Caco-2 (cell line): ENCODE data around the gene DPP9. TPM values are rescaled to one million over a fixed set of nuclear protein-coding genes. Genes with fewer than 3 reads are reported as not detected.
A peak's percentile ranks its signal among the peaks of the same experiment; 100 is the strongest.

Experiments used
- BruUV-seq: library from RNA; stranded (reverse); fragments of 400-500 nt; replicated peaks from 2 replicates; lab custom pipeline; 2021; lab: Mats Ljungman, UMichigan
- CTCF ChIA-PET: fragments of 300-600 bp; sonication (Branson Sonifier 250); formaldehyde crosslinking; loops from one replicate; lab custom pipeline; 2022; ENCODE audit warnings: antibody characterized with exemption; lab: Charles Lee
- POLR2A ChIA-PET: fragments of 300-600 bp; sonication (Branson Sonifier 250); formaldehyde crosslinking; loops from one replicate; lab custom pipeline; 2022; ENCODE audit warnings: antibody characterized with exemption; lab: Charles Lee
- DNase-seq, 2 experiments: peaks; one replicate each; pipeline versions ENCODE4 v3.0.0 to v3.0.0-alpha.2; 2020 to 2022
- H3K27me3 ChIP-seq: replicated peaks from 2 replicates; pipeline ENCODE4 v1.6.0; 2011; ENCODE audit warnings: low read length; ENCODE audit not compliant: control insufficient read depth, insufficient read depth
- H3K36me3 ChIP-seq: 2 replicates; pipeline ENCODE4 v1.5.1; 2011; ENCODE audit warnings: low read length; ENCODE audit not compliant: control insufficient read depth, insufficient read depth
- H3K4me1 ChIP-seq: fragments of 250-450 bp; sonication (Bioruptor Pico); 2 replicates; pipeline ENCODE4 v1.5.1; 2020; ENCODE audit warnings: mild to moderate bottlenecking
- H3K4me3 ChIP-seq: 2 replicates; pipeline ENCODE4 v1.5.1; 2011; ENCODE audit warnings: low read depth, mild to moderate bottlenecking, control low read depth, low read length
- H3K9me3 ChIP-seq: fragments of 250-450 bp; sonication (Bioruptor Pico); 2 replicates; pipeline ENCODE4 v1.5.1; 2020; ENCODE audit warnings: mild to moderate bottlenecking, moderate library complexity
- H3K27ac Mint-ChIP-seq: one replicate; pipeline ENCODE4 v1.8.0; 2022; ENCODE audit warnings: mixed read lengths; ENCODE audit not compliant: unreplicated experiment
- H3K27me3 Mint-ChIP-seq: one replicate; pipeline ENCODE4 v1.8.0; 2022; ENCODE audit warnings: mixed read lengths; ENCODE audit not compliant: insufficient read depth, unreplicated experiment
- H3K36me3 Mint-ChIP-seq: one replicate; pipeline ENCODE4 v1.8.0; 2022; ENCODE audit warnings: mild to moderate bottlenecking, mixed read lengths; ENCODE audit not compliant: insufficient read depth, unreplicated experiment
- H3K4me1 Mint-ChIP-seq: one replicate; pipeline ENCODE4 v1.8.0; 2022; ENCODE audit warnings: low read depth, mixed read lengths; ENCODE audit not compliant: unreplicated experiment
- H3K4me3 Mint-ChIP-seq: one replicate; pipeline ENCODE4 v1.8.0; 2022; ENCODE audit warnings: mild to moderate bottlenecking, moderate library complexity, mixed read lengths; ENCODE audit not compliant: unreplicated experiment
- H3K9me3 Mint-ChIP-seq: one replicate; pipeline ENCODE4 v1.8.0; 2022; ENCODE audit warnings: mixed read lengths; ENCODE audit not compliant: unreplicated experiment
- intact Hi-C: fragments of 100-400 bp; cut with micrococcal nuclease; formaldehyde crosslinking; loops from one replicate; pipeline ENCODE4 v1.10.0; 2022; ENCODE audit not compliant: unreplicated experiment
- total RNA-seq: library from RNA; stranded (reverse); gene quantifications from 2 replicates; pipeline ENCODE4 v1.2.3, GENCODE V29; 2022
- TF ChIP-seq, protein P1 (sequence below), 2 experiments: fragments of 200-600 bp in 1 of 2; IDR thresholded peaks; 1 replicate in 1 of 2; 2 replicates in 1 of 2; pipeline versions ENCODE4 v1.5.1 to v1.8.0; 2011 to 2022; ENCODE audit warnings: antibody characterized with exemption in 1 of 2, control low read depth in 1 of 2, inconsistent platforms in 1 of 2, low read depth in 1 of 2, low read length in 1 of 2, mild to moderate bottlenecking in 1 of 2, moderate library complexity in 1 of 2; ENCODE audit not compliant: insufficient read depth in 1 of 2, severe bottlenecking in 1 of 2, unreplicated experiment in 1 of 2

The DPP9 gene
- total RNA-seq, 1 experiment from 2014 or later = 63.2 TPM

DNA sequence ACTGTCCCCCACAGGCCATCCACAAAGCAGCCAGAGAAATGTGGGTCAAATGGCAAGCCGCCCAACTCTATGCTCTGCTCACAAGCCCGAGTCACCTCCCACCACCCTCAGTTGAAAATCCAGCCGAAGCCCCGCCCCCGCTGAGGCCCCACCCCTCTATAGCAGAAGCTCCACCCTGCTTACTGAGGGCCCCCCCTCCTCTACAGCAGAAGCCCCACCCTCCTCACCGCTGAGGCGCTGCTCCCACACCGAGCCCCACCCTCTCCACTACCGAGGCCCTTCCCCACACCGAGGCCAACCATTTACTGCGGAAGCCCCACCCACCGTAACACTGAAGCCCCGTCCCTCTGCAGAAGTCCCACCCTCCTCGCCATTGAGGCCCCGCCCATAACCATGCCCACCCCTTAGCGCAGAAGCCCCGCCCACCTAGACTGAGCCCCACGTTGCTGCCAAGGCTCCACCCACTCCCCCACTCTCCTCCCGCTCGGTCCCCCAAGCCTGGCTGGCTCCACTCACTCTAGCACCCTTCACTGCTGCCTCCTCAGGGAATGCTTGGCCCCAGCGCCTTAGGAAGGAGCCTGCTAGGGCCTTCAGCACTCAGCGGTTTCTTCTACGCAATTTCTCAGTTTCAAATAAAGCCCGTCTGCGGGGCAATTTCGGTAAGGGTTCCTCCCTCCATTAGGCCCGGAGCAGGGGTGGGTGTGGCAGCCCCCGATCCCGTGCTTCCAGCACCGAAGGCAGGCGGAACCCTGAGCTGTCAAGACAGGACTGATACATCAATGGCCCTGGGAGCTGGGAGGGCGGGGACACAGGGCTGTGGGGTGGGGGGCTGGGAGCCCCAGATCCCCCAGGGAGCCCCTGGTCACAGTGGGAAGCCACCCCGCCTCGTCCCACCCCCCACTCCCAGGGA is 44.5 kb downstream of the DPP9 start:
- H3K4me3 Mint-ChIP-seq = no peak overlapping the region
- DNase-seq = peak; percentile 35 to 49
- H3K27me3 Mint-ChIP-seq = no peaks in the 10 kb centered on the region
- H3K36me3 Mint-ChIP-seq = peaks cover 34% of the 10 kb centered on the region
- no peaks in the 10 kb centered on the region for H3K27me3 ChIP-seq
- no peaks in the 10 kb centered on the region for H3K36me3 ChIP-seq
- no peaks in the 10 kb centered on the region for H3K9me3 Mint-ChIP-seq
- intact Hi-C loops = no loop called here
- ChIA-PET POLR2A (no interaction called here), CTCF (no interaction called here)
- H3K4me3 ChIP-seq = no peak overlapping the region
- H3K9me3 ChIP-seq = no peaks in the 10 kb centered on the region
- H3K27ac Mint-ChIP-seq = no peak overlapping the region
- TF ChIP-seq, protein P1, sequence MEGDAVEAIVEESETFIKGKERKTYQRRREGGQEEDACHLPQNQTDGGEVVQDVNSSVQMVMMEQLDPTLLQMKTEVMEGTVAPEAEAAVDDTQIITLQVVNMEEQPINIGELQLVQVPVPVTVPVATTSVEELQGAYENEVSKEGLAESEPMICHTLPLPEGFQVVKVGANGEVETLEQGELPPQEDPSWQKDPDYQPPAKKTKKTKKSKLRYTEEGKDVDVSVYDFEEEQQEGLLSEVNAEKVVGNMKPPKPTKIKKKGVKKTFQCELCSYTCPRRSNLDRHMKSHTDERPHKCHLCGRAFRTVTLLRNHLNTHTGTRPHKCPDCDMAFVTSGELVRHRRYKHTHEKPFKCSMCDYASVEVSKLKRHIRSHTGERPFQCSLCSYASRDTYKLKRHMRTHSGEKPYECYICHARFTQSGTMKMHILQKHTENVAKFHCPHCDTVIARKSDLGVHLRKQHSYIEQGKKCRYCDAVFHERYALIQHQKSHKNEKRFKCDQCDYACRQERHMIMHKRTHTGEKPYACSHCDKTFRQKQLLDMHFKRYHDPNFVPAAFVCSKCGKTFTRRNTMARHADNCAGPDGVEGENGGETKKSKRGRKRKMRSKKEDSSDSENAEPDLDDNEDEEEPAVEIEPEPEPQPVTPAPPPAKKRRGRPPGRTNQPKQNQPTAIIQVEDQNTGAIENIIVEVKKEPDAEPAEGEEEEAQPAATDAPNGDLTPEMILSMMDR (IDR thresholded peaks at IDR 0.05; ENCODE audit: insufficient read depth in 1 of 2, low read depth in 1 of 2, low read length in 1 of 2, severe bottlenecking in 1 of 2, unreplicated experiment in 1 of 2) = no peak
- no peaks in the 10 kb centered on the region for H3K4me1 Mint-ChIP-seq
- no peaks in the 10 kb centered on the region for H3K4me1 ChIP-seq
- no TSS peak for BruUV-seq

DNA sequence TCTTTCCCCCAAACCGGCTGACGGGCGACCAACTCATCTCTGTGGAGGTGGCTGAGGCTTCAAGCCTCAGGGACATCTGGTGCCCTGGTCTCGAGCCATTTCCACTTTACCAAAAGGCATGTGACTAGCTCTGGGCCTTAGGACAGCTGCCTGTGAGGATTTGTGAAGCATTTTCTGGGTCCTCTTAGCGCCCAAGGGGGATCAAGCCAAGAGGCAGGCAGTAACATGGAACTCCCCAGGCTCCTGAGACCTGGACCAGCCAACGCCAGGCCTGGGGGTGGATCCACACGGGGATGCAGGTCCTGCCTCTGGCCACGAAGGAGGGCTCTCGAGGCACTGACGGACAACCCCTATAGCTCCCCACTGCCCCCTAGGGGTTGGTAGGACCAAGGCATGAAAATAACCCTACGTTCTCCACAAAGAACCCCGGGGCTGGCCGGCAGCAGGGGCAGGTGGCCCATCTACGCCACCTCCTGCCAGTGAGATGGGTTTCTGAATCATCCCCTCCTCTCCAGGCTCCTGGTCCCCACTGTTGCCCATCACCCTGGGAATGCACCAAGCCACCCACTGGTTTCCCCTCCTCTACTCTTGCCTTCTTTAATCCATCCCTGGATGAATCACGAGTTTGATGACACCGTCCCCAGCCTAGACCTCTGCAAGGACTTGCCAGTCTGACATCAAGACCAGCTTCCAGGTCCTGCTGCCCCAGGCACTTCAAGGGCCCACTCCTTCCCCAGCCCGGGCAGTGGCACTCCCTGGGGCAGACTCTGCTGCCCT is 46.5 kb downstream of the DPP9 start:
- no peak overlapping the region for H3K4me3 ChIP-seq
- H3K27me3 ChIP-seq = no peaks in the 10 kb centered on the region
- no TSS peak for BruUV-seq
- peak; percentile 57 to 64 for DNase-seq
- H3K4me3 Mint-ChIP-seq = no peak overlapping the region
- no peaks in the 10 kb centered on the region for H3K36me3 ChIP-seq
- no peaks in the 10 kb centered on the region for H3K9me3 ChIP-seq
- H3K4me1 Mint-ChIP-seq = no peaks in the 10 kb centered on the region
- H3K36me3 Mint-ChIP-seq = peaks cover 27% of the 10 kb centered on the region
- no peak overlapping the region for H3K27ac Mint-ChIP-seq
- intact Hi-C loops = no loop called here
- H3K9me3 Mint-ChIP-seq = no peaks in the 10 kb centered on the region
- CTCF ChIA-PET = no interaction called here
- H3K4me1 ChIP-seq = no peaks in the 10 kb centered on the region
- POLR2A ChIA-PET = no interaction called here
- TF ChIP-seq, protein P1 (IDR thresholded peaks at IDR 0.05; ENCODE audit: insufficient read depth in 1 of 2, low read depth in 1 of 2, low read length in 1 of 2, severe bottlenecking in 1 of 2, unreplicated experiment in 1 of 2) = peak; percentile 44 to 50
- no peaks in the 10 kb centered on the region for H3K27me3 Mint-ChIP-seq

DNA sequence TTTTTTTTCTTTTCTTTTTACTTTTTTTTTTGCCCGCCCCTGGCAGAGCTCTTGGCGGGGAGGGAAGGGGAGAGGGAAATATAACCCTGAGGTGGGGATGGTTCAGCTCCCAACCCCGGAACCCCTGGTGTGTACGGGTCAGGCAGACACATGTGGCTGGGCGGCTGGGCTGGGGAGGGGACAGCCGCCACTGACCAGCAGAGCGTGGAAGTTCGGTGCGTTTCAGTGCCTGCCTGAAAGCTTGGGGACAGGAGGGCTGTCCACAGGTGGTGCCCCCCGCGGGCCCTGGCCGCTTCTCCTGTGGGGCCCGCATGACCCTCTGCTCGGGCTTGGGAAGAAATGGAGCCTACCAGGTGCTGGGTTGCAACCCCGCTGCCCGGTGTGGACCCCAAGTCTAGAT is 48.3 kb downstream of the DPP9 start:
- no peak overlapping the region for H3K27ac Mint-ChIP-seq
- Histone ChIP-seq H3K4me1 (peaks cover 8% of the 10 kb centered on the region), H3K27me3 (no peaks in the 10 kb centered on the region), H3K4me3 (no peak overlapping the region), H3K9me3 (no peaks in the 10 kb centered on the region), H3K36me3 (no peaks in the 10 kb centered on the region)
- H3K9me3 Mint-ChIP-seq = no peaks in the 10 kb centered on the region
- H3K4me1 Mint-ChIP-seq = no peaks in the 10 kb centered on the region
- no peak overlapping the region for H3K4me3 Mint-ChIP-seq
- ChIA-PET CTCF (no interaction called here), POLR2A (no interaction called here)
- intact Hi-C loops = no loop called here
- peaks cover 23% of the 10 kb centered on the region for H3K36me3 Mint-ChIP-seq
- TF ChIP-seq, protein P1 (IDR thresholded peaks at IDR 0.05; ENCODE audit: insufficient read depth in 1 of 2, low read depth in 1 of 2, low read length in 1 of 2, severe bottlenecking in 1 of 2, unreplicated experiment in 1 of 2) = no peak
- BruUV-seq = TSS peak; percentile 91
- H3K27me3 Mint-ChIP-seq = no peaks in the 10 kb centered on the region
- DNase-seq = no peak
